Endometrium (tissue), 2 donors: Measurements from ENCODE around the gene TRMT44.
"Not testable (repeated sequence)": the region's sequence is repeated elsewhere in the genome, so short reads cannot be mapped to it uniquely, and the experiment has no call there.

ENCODE experiments used
- FAIRE-seq: peaks from 2 replicates; lab custom pipeline; 2012; peaks lifted over from hg19 to GRCh38; lab: Jason Lieb, UNC
- donor health status: control.
- donor health status: control.

TRMT44 gene

DNA sequence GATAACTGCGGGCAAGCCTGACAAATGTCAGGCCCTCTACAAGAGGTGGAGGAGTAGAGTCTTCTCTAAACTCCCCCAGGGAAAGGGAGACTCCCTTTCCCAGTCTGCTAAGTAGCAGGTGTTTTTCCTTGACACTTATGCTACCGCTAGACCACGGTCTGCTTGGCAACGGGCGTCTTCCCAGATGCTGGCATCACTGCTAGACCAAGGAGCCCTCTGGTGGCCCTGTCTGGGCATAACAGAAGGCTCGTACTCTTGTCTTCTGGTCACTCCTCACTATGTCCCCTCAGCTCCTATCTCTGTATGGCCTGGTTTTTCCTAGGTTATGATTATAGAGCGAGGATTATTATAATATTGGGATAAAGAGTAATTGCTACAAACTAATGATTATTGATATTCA is 33.7 kb upstream of the TRMT44 start:
- not testable (repeated sequence) for FAIRE-seq

- no peak for FAIRE-seq
These were observed 33.3 kb upstream of the TRMT44 start for GRCh38 chr4:8407316-8407715.

GRCh38 chr4:8407756-8408155 is 32.8 kb upstream of the TRMT44 start:
- no peak for FAIRE-seq

- FAIRE-seq, result no peak
These were observed 31.1 kb upstream of the TRMT44 start for GRCh38 chr4:8409264-8410065.

- no peak for FAIRE-seq
These were observed 30.4 kb upstream of the TRMT44 start for GRCh38 chr4:8410066-8410625.

DNA sequence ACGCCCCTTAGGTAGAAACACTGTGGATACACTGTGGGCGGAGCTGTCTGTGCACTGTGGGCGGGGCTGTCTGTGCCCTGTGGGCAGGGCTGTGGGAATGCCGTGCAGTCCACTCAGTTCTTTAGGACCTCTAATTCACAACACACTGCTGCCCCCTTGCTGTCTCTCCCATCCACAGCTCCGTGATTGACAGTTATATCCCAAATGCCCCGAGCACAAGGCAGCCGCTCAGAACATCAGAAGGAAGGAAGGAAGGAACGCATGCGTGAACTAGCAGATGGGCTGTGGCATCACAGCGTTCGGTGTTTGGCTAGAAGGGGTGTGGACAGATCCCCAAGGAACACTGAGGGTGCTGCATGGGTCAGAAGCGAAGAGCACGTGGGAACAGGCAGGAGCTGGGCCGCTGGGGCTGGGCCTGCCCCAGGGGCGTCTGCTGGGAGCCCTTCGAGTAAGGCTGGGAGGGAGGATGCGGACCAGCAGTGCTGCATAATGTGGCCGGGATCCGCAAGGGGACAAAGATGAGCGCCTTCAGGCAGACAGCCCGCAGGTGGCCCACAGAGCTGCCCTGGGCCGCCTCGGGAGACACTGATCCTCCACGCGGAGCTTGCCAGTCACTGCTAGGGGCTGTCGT is 29.8 kb upstream of the TRMT44 start:
- FAIRE-seq, result no peak

DNA sequence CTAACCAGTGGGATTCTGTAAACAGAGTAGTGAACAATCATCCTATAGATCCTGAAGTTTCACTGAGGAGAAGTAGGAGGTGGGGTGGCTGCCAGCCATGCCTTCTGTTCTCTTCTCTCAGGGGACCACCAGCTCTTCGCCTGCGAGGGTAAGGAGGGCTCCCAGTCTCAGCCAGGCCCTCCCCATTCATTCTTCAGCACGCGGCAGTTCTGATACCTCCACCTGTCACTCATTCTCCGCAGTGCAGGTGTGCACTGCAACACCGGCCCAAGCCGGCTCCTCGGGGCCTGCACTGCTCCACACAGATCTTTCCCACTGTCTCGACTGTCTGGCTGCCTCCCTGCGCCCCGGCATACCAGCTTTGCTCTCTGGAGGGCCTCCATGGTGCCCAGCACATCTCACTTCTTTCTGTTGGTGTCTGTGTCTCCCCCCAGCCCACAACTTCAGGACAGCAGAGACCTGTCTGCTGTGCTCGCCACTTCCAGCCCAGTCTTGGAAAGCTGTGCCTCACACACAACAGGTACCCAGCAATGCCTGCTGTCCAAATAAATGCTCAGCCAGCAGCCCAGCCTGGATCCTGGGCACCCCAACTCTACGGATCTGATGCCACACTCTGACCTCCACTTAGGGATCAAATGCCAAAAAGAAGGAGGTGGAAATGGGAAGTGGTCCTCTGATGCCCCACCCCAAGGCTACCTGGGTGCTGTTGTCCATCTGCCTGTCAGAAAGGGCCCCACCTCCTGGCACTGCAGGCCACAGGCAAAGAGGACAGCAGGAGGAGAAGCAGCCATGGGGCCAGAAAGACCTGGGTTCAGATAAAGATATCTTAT is 29.0 kb upstream of the TRMT44 start:
- FAIRE-seq, result no peak

- no peak for FAIRE-seq
These were observed 28.3 kb upstream of the TRMT44 start for GRCh38 chr4:8412288-8412687.

- no peak for FAIRE-seq
These were observed 26.2 kb upstream of the TRMT44 start for GRCh38 chr4:8414377-8414776.

DNA sequence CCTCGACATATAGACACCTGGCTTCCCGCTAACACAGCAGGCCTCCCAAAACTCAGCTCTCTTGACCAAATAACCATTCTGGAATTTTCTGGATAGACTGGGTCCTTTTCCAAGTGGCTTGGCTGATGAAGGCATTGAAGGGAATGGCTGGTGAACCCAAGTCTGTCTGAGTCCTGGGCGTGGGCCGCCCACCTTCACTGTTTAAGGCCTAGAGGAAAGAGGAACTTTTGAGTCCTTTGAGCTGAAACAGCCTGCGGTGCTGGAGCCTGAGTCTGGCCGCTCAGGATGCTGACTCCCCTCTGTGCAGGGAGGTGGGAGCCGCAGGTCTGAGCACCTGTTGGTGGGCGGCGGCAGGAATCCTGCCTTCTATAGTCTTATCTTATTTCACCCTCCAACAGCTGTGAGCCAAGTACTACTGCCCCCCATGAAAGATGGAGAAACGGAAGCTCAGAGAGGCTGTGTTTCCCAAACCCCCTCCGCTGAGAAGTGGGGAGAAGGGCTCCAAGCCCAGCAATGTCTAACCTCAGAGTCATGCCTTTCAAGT is 23.4 kb upstream of the TRMT44 start:
- no peak for FAIRE-seq

DNA sequence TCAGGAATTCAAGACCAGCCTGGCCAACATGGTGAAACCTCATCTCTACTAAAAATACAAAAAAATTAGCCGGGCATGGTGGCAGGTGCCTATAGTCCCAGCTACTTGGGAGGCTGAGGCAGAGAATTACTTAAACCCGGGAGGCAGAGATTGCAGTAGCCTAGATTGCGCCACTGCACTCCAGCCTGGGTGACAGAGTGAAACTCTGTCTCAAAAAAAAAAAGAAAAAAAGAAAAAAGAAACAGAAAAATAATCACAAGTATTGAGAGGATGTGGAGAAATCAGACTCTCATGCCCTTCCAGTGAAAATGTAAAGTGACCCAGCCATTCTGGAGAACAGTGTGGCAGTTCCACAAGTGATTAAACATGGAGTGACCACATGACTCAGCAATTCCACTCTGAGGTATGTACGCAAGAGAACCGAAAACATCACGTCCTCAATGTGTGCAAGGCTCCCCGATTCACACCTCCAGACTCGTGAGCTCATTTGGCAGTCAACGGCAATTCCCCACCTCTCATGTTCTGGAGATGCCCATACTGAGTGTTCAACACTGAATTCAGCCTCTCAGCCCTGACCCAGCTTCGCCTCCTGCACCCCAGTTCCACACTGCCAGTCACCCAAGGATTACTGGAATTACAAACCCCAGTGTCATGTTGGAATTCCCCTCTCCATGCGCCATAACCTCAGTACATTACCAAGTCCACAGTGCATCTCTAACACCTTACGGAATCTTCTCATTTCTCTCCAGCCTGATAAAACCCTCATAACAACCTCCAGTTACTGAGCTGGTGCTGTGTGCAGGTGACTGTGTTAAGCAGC is 21.1 kb upstream of the TRMT44 start:
- no peak for FAIRE-seq

GRCh38 chr4:8420151-8420550 is 20.4 kb upstream of the TRMT44 start:
- not testable (repeated sequence) for FAIRE-seq

- no peak for FAIRE-seq
These were observed 18.2 kb upstream of the TRMT44 start for GRCh38 chr4:8422327-8422726.

GRCh38 chr4:8422786-8423185 is 17.8 kb upstream of the TRMT44 start:
- FAIRE-seq, result no peak

DNA sequence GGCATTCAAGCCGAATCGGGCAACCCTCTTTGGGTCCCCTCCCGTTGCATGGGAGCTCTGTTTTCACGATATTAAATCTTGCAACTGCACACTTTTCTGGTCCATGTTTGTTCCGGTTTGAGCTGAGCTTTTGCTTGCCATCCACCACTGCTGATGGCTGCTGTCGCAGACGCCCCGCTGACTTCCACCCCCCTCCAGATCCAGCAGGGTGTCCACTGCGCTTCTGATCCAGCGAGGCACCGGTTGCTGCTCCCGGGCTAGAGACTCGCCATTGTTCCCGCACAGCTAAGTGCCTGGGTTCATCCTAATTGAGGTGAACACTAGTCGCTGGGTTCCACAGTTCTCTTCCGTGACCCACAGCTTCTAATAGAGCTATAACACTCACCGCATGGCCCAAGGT is 13.3 kb upstream of the TRMT44 start:
- FAIRE-seq, result no peak

GRCh38 chr4:8427761-8428287 is 12.8 kb upstream of the TRMT44 start:
- no peak for FAIRE-seq

GRCh38 chr4:8428288-8429097 is 12.1 kb upstream of the TRMT44 start:
- FAIRE-seq, result no peak

- no peak for FAIRE-seq
These were observed 9.0 kb upstream of the TRMT44 start for GRCh38 chr4:8431553-8431952.

GRCh38 chr4:8433136-8433535 is 7.4 kb upstream of the TRMT44 start:
- no peak for FAIRE-seq
